Activated CD4-positive, alpha-beta T cell treated with anti-CD3 and anti-CD28 coated beads for 36 hours (primary cell): ENCODE results near the gene PHTF2. TPM values are rescaled to one million over a fixed set of nuclear protein-coding genes. Genes with fewer than 3 reads are reported as not detected.

ENCODE experiments used
- ATAC-seq: fragments of 200-7000 bp; cut with Tn5 transposase; one replicate; pipeline ENCODE4 v1.10.0; 2021; ENCODE audit warnings: mild to moderate bottlenecking, moderate library complexity
- CTCF ChIA-PET: fragments of 350-600 bp; sonication (Branson Sonifier 250); formaldehyde crosslinking; loops from one replicate; lab custom pipeline; 2021; ENCODE audit warnings: antibody characterized with exemption; lab: Charles Lee
- POLR2A ChIA-PET: fragments of 350-600 bp; sonication (Branson Sonifier 250); formaldehyde crosslinking; loops from one replicate; lab custom pipeline; 2021; ENCODE audit warnings: antibody characterized with exemption, inconsistent platforms; lab: Charles Lee
- DNase-seq: peaks from one replicate; pipeline ENCODE4 v3.0.0-alpha.2; 2020
- H3K27ac Mint-ChIP-seq: one replicate; pipeline ENCODE4 v1.8.0; 2021; ENCODE audit warnings: mixed read lengths
- H3K27me3 Mint-ChIP-seq: one replicate; pipeline ENCODE4 v1.8.0; 2021; ENCODE audit warnings: mixed read lengths
- H3K36me3 Mint-ChIP-seq: one replicate; pipeline ENCODE4 v1.8.0; 2021; ENCODE audit warnings: low read depth, mixed read lengths
- H3K4me1 Mint-ChIP-seq: one replicate; pipeline ENCODE4 v1.8.0; 2021; ENCODE audit warnings: mixed read lengths
- H3K4me3 Mint-ChIP-seq: one replicate; pipeline ENCODE4 v1.8.0; 2021; ENCODE audit warnings: mild to moderate bottlenecking, moderate library complexity, mixed read lengths
- H3K9me3 Mint-ChIP-seq: one replicate; pipeline ENCODE4 v1.8.0; 2021; ENCODE audit warnings: low read depth, mixed read lengths
- intact Hi-C, 2 experiments: fragments of 100-400 bp; cut with DNase I in 1 of 2; cut with micrococcal nuclease in 1 of 2; formaldehyde crosslinking; loops; one replicate each; pipeline versions ENCODE4 v1.14.2 to v1.15.1; 2022 to 2024; cut with DNase I, micrococcal nuclease
- total RNA-seq, 2 experiments: library from RNA; stranded (reverse); gene quantifications; one replicate each; pipeline ENCODE4 v1.2.3, GENCODE V29; 2021

The PHTF2 gene
- total RNA-seq, 2 experiments from 2014 or later: 25.5 to 26.7 TPM

- DNase-seq: no peak
- H3K36me3 Mint-ChIP-seq: peaks cover 17% of the 10 kb centered on the region
- no peak for ATAC-seq
- H3K4me1 Mint-ChIP-seq: peaks cover 46% of the 10 kb centered on the region
- H3K9me3 Mint-ChIP-seq: no peaks in the 10 kb centered on the region
- peak overlapping the region; percentile 2 for H3K27ac Mint-ChIP-seq
- H3K27me3 Mint-ChIP-seq: no peaks in the 10 kb centered on the region
- intact Hi-C loops: loop anchor here (5.0 kb wide), 4 partner anchors 106 to 1404 kb away; no protein-coding TSS in a partner anchor
- CTCF ChIA-PET: interaction anchor here (0.6 kb wide), 1 partner anchor 245 kb away, joined by 3 read pairs; no protein-coding TSS in a partner anchor
- peak overlapping the region; percentile 83 for H3K4me3 Mint-ChIP-seq
- POLR2A ChIA-PET: no interaction called here
Measured at GRCh38 chr7:77796109-77796508, 2.5 kb upstream of the PHTF2 start.

DNA sequence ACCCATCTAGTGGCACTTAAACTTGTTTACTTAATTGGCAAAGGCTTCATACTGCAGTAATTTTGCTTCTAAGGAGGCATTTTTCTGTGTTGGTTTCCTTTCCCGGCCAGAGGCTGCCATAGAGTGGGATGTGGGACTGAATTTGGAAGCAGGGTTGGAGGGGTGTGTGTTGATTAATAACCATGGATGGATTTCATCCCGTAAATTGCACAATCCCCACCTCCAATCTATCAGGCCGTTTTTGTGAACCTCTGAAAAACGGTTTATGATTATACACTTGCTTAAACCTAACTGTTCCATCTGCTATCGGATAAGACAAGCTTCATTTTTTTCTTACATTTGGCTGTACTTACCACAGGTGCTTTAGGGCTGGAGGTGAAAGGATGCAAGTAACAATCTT is 1.6 kb upstream of the PHTF2 start:
- DNase-seq: no peak
- CTCF ChIA-PET: interaction anchor here (0.8 to 0.9 kb wide), 2 partner anchors 14 to 139 kb away, joined by 3 to 4 read pairs; no protein-coding TSS in a partner anchor
- POLR2A ChIA-PET: no interaction called here
- Mint-ChIP-seq H3K27me3 (no peaks in the 10 kb centered on the region), H3K9me3 (no peaks in the 10 kb centered on the region), H3K36me3 (peaks cover 17% of the 10 kb centered on the region), H3K27ac (peak overlapping the region; percentile 94), H3K4me3 (peak overlapping the region; percentile 83), H3K4me1 (peaks cover 52% of the 10 kb centered on the region)
- intact Hi-C loops: loop anchor here (5.0 kb wide), 4 partner anchors 105 to 1405 kb away; no protein-coding TSS in a partner anchor
- ATAC-seq: no peak

- peak overlapping the region; percentile 94 for H3K27ac Mint-ChIP-seq
- CTCF ChIA-PET: interaction anchor here (0.5 to 2.2 kb wide), 8 partner anchors 13 to 382 kb away, joined by 3 to 7 read pairs (median 4); partner anchors contain the start of gene GSAP
- peak overlapping the region; percentile 83 for H3K4me3 Mint-ChIP-seq
- no peaks in the 10 kb centered on the region for H3K27me3 Mint-ChIP-seq
- H3K36me3 Mint-ChIP-seq: peaks cover 17% of the 10 kb centered on the region
- intact Hi-C loops: loop anchor here (1.0 to 5.0 kb wide), 9 partner anchors 33 to 1406 kb away; partner anchors contain the start of genes RSBN1L (in 2 of the 2) and PTPN12 (in 1 of the 2)
- peak; percentile 35 for ATAC-seq
- POLR2A ChIA-PET: interaction anchor here (0.5 to 1.2 kb wide), 3 partner anchors 77 to 102 kb away, joined by 3 to 4 read pairs (median 3); no protein-coding TSS in a partner anchor
- peaks cover 61% of the 10 kb centered on the region for H3K4me1 Mint-ChIP-seq
- H3K9me3 Mint-ChIP-seq: no peaks in the 10 kb centered on the region
- DNase-seq: no peak
Measured at GRCh38 chr7:77797734-77798393, 709 bp upstream of the PHTF2 start.

- DNase-seq (peak; percentile 43), ATAC-seq (no peak)
- H3K27me3 Mint-ChIP-seq: no peaks in the 10 kb centered on the region
- peaks cover 11% of the 10 kb centered on the region for H3K36me3 Mint-ChIP-seq
- H3K27ac Mint-ChIP-seq: peak overlapping the region; percentile 94
- peaks cover 68% of the 10 kb centered on the region for H3K4me1 Mint-ChIP-seq
- ChIA-PET POLR2A (interaction anchor here (1.0 to 1.2 kb wide), 2 partner anchors 78 to 103 kb away, joined by 3 to 4 read pairs; no protein-coding TSS in a partner anchor), CTCF (interaction anchor here (0.7 to 2.2 kb wide), 9 partner anchors 12 to 325 kb away, joined by 3 to 7 read pairs (median 4); no protein-coding TSS in a partner anchor)
- H3K9me3 Mint-ChIP-seq: no peaks in the 10 kb centered on the region
- intact Hi-C loops: loop anchor here (2.0 to 5.0 kb wide), 6 partner anchors 103 to 1407 kb away; partner anchors contain the start of gene PTPN12 (in 1 of the 2)
- H3K4me3 Mint-ChIP-seq: peak overlapping the region; percentile 83
Measured at GRCh38 chr7:77799078-77799964, 748 bp downstream of the PHTF2 start.

GRCh38 chr7:77800158-77800557 is 1.6 kb downstream of the PHTF2 start:
- ATAC-seq: no peak
- peak overlapping the region; percentile 94 for H3K27ac Mint-ChIP-seq

DNA sequence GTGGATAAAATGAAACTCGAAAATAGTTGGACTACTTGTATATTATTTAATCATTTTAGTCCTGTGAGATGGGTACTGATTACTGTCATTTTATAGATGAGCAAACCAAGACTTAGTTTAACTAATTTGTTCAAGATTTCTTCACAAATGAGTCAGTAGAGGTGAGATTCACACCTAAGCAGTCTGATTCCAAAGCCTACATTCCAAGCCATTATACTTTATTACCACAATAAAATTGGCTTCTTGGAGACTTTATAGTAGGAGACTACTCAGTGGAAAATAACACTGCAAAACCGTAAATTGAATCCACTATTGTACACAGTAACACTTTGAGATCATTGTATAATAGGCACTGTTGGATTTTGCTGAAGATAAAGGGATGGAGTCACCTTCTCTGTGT is 2.2 kb downstream of the PHTF2 start:
- Mint-ChIP-seq H3K36me3 (peaks cover 12% of the 10 kb centered on the region), H3K27ac (peak overlapping the region; percentile 33), H3K9me3 (peaks cover 7% of the 10 kb centered on the region), H3K4me1 (peaks cover 75% of the 10 kb centered on the region), H3K27me3 (no peaks in the 10 kb centered on the region), H3K4me3 (peak overlapping the region; percentile 83)
- DNase-seq: no peak
- no peak for ATAC-seq
- POLR2A ChIA-PET: no interaction called here
- CTCF ChIA-PET: interaction anchor here (1.0 kb wide), 1 partner anchor 21 kb away, joined by 3 read pairs; no protein-coding TSS in a partner anchor
- intact Hi-C loops: loop anchor here in 1 of 2 experiments (5.0 kb wide), 1 partner anchor 102 kb away; no protein-coding TSS in a partner anchor

More at GRCh38 chr7:77800158-77800557, 1.6 kb downstream of the PHTF2 start:
- H3K9me3 Mint-ChIP-seq: peaks cover 2% of the 10 kb centered on the region
- intact Hi-C loops: loop anchor here in 1 of 2 experiments (5.0 kb wide), 1 partner anchor 102 kb away; no protein-coding TSS in a partner anchor
- peaks cover 10% of the 10 kb centered on the region for H3K36me3 Mint-ChIP-seq
- no peaks in the 10 kb centered on the region for H3K27me3 Mint-ChIP-seq
- ChIA-PET POLR2A (no interaction called here), CTCF (interaction anchor here (2.2 kb wide), 1 partner anchor 31 kb away, joined by 7 read pairs; no protein-coding TSS in a partner anchor)
- H3K4me3 Mint-ChIP-seq: peak overlapping the region; percentile 83
- peaks cover 71% of the 10 kb centered on the region for H3K4me1 Mint-ChIP-seq
- peak; percentile 25 for DNase-seq

- Mint-ChIP-seq H3K4me1 (peaks cover 59% of the 10 kb centered on the region), H3K36me3 (peaks cover 29% of the 10 kb centered on the region), H3K27me3 (no peaks in the 10 kb centered on the region), H3K9me3 (peaks cover 23% of the 10 kb centered on the region), H3K4me3 (no peak overlapping the region), H3K27ac (peak overlapping the region; percentile 77)
- ChIA-PET CTCF (interaction anchor here (0.5 to 0.9 kb wide), 5 partner anchors 11 to 380 kb away, joined by 3 to 5 read pairs (median 3); no protein-coding TSS in a partner anchor), POLR2A (no interaction called here)
- ATAC-seq (no peak), DNase-seq (no peak)
- intact Hi-C loops: loop anchor here (2.0 to 5.0 kb wide), 2 partner anchors 28 to 100 kb away; no protein-coding TSS in a partner anchor
Measured at GRCh38 chr7:77802557-77803405, 4.2 kb downstream of the PHTF2 start.

- Mint-ChIP-seq H3K9me3 (peaks cover 29% of the 10 kb centered on the region), H3K27ac (no peak overlapping the region), H3K27me3 (no peaks in the 10 kb centered on the region), H3K4me3 (no peak overlapping the region), H3K36me3 (peaks cover 42% of the 10 kb centered on the region), H3K4me1 (peaks cover 51% of the 10 kb centered on the region)
- no peak for ATAC-seq
- POLR2A ChIA-PET: no interaction called here
- intact Hi-C loops: no loop called here
- CTCF ChIA-PET: no interaction called here
- no peak for DNase-seq
Measured at GRCh38 chr7:77806425-77806824, 7.9 kb downstream of the PHTF2 start.

- intact Hi-C loops: no loop called here
- ATAC-seq (no peak), DNase-seq (no peak)
- Mint-ChIP-seq H3K4me1 (peaks cover 48% of the 10 kb centered on the region), H3K27me3 (no peaks in the 10 kb centered on the region), H3K4me3 (no peak overlapping the region), H3K36me3 (peaks cover 42% of the 10 kb centered on the region), H3K27ac (peak overlapping the region; percentile 29), H3K9me3 (peaks cover 29% of the 10 kb centered on the region)
- ChIA-PET CTCF (no interaction called here), POLR2A (no interaction called here)
Measured at GRCh38 chr7:77808517-77808916, 9.9 kb downstream of the PHTF2 start.
